GM13977 (cell line): Measurements from ENCODE around the gene LMF1.

Experiments
- DNase-seq: peaks from one replicate; pipeline ENCODE4 v3.0.0; 2012; ENCODE audit warnings: low spot score
- in situ Hi-C: fragments of 300-500 bp; cut with MboI; formaldehyde crosslinking; loops from one replicate; pipeline ENCODE4 v1.12.0; 2022; ENCODE audit warnings: low sequenced_read_pairs, low pct_unique_long_range_greater_than_20kb, mixed read lengths, inconsistent platforms; ENCODE audit not compliant: unreplicated experiment
- TF ChIP-seq, protein P1 (sequence below): IDR thresholded peaks from 2 replicates; pipeline ENCODE4 v1.5.1; 2012; ENCODE audit warnings: mild to moderate bottlenecking, control low read depth; ENCODE audit not compliant: insufficient read depth; ENCODE audit errors: extremely low read depth, missing control alignments

The LMF1 gene

DNA sequence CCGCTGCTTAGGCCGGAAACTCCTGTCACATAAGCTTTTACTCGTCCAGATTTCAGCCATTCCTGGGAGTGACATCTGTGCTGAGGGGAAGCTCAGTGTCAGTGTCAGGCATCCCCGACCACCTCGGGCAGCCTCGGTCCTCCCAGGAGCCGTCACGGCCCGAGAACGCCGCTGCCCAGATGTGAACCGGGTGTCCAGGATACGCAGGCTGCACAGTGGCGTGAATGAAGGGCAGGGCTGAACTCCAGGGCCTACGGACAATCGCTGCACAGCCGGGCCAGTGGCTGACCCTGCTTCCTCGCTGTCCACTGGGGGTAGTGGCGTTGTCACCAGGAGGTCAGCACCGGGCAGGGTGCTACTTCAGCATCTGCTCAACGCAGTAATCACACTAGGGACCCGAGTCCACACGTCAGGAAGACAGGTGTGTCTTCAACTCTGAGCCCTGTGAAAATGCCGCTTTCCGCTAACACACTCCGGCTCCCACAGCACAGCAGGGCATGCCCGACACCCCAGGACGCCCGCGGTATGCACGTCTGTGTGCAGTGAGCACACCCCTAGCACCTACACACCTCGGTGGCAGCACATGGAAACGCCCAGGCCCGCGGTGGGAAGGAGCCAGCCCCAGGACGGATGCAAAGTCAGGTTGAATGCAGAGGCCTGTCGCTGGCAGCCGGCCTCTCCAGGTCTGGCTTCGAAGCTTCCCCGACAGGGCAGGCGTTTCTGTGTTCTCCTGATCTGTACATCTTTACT, 3.1 kb downstream of the LMF1 start:
- TF ChIP-seq, protein P1, sequence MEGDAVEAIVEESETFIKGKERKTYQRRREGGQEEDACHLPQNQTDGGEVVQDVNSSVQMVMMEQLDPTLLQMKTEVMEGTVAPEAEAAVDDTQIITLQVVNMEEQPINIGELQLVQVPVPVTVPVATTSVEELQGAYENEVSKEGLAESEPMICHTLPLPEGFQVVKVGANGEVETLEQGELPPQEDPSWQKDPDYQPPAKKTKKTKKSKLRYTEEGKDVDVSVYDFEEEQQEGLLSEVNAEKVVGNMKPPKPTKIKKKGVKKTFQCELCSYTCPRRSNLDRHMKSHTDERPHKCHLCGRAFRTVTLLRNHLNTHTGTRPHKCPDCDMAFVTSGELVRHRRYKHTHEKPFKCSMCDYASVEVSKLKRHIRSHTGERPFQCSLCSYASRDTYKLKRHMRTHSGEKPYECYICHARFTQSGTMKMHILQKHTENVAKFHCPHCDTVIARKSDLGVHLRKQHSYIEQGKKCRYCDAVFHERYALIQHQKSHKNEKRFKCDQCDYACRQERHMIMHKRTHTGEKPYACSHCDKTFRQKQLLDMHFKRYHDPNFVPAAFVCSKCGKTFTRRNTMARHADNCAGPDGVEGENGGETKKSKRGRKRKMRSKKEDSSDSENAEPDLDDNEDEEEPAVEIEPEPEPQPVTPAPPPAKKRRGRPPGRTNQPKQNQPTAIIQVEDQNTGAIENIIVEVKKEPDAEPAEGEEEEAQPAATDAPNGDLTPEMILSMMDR: no peak
- no peak for DNase-seq
- in situ Hi-C loops: no loop called here

DNA sequence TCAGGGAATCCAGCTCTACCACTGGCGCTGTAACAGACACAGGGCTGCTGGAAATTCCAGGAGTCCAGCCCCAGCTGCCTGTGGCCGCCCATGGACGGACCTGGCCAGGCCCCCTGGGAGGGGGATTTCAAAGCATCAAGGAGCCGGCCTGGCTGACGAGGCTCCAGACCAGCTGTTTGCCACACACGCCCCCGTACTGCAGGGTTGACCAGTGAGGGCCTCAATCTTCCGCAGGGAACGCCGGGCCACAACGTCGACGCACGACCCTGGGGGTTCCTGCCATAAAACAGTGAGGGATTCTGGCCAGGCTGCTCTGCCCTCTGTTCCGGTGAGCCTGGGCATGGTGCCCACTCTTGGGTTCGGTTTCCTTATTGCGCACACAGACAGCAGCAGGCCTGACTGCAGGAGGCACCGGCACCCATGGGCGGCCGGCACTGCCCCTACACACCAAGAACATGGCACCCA, 3.7 kb downstream of the LMF1 start:
- TF ChIP-seq, protein P1: no peak
- in situ Hi-C loops: no loop called here

DNA sequence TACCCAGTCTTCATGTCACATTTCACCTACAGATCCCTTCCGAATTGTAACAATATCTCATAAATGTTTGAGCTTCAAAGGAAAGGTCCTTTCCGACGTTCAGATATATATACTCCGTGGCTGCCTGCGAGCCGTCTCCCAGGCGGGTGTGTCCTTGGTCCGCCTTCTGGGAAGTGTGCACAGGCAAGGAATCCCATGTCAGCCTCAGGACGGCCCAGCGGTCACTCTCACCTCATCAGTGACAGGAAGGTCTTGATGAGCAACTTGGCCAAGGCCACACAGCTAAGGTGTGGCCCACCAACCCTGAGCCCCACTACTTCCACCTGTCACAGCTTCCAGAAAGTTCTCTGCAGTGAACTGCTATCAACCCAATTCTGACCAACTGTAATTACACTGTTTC, 4.3 kb downstream of the LMF1 start:
- in situ Hi-C loops: no loop called here
- no peak for DNase-seq
- TF ChIP-seq, protein P1: no peak

More for the DNA sequence above, 3.7 kb downstream of the LMF1 start:
- no peak for DNase-seq

DNA sequence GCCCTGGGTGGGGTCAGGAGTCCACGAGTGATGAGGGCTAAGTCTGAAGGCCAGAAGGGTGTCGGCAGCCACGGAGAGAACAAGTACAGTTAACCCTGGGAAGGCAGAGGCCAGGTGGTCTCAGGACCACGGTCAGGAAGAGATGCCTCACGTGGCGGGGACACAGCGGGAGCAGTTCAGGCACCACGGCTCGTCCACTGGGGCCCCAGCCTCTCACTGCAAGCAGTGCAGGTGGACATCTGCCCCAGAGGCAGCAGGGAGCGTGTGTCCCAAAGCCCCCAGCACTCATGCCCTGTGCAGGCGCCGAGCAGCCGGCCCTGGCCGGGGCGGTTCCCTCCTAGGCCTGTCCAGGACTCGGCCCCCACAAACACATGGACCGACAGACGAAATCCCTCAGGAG, 4.7 kb downstream of the LMF1 start:
- DNase-seq: no peak
- in situ Hi-C loops: no loop called here
- TF ChIP-seq, protein P1: no peak

DNA sequence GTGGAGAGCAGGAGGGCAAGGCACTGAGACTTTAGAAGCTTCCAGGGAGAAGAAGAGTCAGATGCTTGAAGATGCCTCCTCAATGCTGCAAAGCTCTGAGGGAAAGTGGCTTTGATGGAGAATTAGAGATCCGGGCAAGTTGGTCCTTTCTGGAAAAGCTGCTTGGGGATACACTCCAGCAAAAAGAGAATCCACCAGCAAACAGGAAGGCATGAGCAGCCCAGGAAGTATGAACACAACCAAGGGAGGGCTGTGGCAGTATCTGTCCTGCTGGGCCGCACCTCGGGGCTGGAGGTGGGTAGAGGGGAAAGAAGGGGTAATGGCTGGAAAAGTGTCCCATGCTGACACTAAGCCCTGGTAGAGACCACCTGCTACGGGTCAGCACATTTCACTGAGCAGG, 5.3 kb downstream of the LMF1 start:
- no peak for DNase-seq
- TF ChIP-seq, protein P1: no peak
- in situ Hi-C loops: no loop called here

DNA sequence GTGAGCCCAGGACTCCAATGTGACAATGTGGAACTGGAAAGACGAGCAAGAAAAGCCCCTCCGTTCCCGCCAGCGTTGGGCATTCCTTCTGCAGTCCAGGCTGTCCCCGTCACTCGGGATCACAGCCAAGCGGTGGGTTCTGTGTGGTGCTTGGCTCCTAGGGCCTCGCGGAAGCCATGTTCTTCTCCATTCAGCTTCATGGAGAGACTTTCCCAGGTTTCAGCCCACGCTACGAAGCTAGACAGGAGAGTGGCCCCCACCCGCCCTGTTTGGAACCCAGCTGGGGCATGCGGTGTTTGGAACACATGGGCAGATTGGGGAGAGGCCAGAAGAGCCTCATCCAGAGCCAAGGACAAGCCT, 5.8 kb downstream of the LMF1 start:
- DNase-seq: no peak
- in situ Hi-C loops: no loop called here
- TF ChIP-seq, protein P1: no peak
